Activated CD4-positive, alpha-beta T cell treated with anti-CD3 and anti-CD28 coated beads for 4 hours (primary cell): Measurements from ENCODE around the gene GCN1.

Experiments used
- DNase-seq, 2 donors: peaks; one replicate each; pipeline ENCODE4 v3.0.0-alpha.2; 2020

GCN1 gene

GRCh38 chr12:120172053-120172452 is 22.5 kb downstream of the GCN1 start:
- no peak for DNase-seq

- DNase-seq, result no peak
Measured at GRCh38 chr12:120170631-120171030, 23.9 kb downstream of the GCN1 start.

DNA sequence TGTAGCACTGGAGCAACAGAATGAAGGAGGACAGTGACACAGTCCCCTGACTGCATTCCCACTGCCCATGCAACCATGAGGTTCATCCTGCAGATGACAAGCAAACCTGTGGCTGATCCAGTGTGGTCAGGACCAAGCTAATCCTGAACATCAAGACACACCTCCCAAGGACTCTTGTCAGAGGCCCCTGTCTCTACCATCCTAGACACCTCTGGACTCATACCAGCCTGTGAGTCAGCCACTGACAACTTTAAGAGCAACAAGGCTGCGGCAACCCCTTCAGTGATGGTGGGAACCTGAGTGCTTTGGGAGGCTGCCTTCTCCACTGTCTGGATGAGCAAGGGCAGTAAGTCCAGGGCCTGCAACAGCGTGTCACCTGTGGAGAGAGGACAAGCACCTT is 24.6 kb downstream of the GCN1 start:
- no peak for DNase-seq

- DNase-seq, result no peak
Measured at GRCh38 chr12:120168337-120168736, 26.2 kb downstream of the GCN1 start.

- no peak for DNase-seq
Measured at GRCh38 chr12:120167529-120168095, 26.9 kb downstream of the GCN1 start.

GRCh38 chr12:120164293-120164692 is 30.2 kb downstream of the GCN1 start:
- DNase-seq, result no peak

DNA sequence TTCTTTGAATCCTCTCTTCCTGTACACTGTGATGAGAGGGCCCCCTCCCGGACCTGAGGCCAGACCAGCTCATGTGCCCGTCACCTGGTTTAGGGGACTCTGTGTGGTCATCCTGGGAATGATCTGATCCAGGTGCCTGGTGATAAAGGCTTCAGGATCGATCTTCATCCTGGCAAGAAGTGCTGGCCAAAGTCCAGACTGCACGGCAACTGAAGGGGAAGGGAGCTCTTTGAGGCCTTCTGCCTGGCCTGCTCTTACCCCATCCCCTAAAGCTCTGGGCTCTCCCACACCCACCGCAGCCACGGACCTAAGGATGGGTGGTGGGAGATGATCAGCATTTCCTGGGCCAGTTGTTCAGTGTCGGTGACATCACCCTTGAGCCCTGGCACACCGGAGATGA is 31.8 kb downstream of the GCN1 start:
- DNase-seq, result no peak

- DNase-seq, result no peak
Measured at GRCh38 chr12:120161852-120162251, 32.7 kb downstream of the GCN1 start.

DNA sequence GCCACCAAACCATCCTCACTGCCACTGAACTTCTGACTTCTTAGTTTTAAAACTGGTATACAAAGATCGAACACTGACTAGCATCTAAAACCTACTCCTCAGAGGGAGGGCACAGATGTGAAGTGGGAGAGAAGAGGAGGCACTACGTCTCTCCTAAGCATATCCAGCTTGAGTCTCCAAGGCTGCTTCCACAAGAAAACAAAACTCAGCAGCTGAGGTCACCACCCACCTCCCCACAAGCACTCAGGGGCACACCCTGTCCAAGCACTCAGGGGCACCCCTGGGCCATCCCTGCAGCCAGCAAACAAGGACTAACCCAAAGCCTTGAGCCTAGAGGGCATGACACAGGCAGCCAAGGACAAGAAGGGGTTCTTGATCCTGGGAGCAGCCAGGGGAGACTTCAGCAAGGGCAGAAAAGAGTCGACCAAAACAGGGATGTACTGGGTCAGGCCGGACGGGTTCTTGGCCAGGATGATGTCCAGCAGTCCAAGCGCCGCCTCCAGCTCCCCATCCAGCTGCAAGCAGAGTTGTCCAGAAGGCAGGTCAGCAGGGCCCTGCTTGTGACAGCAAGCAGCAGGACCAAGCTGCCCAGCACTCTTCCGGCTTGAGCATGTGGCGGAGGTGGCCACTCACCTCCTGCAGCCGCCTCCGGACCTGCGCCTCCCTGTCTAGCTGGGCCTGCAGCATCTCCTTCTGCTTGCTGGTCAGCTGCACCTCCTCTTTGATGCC is 34.8 kb downstream of the GCN1 start:
- DNase-seq, result no peak

DNA sequence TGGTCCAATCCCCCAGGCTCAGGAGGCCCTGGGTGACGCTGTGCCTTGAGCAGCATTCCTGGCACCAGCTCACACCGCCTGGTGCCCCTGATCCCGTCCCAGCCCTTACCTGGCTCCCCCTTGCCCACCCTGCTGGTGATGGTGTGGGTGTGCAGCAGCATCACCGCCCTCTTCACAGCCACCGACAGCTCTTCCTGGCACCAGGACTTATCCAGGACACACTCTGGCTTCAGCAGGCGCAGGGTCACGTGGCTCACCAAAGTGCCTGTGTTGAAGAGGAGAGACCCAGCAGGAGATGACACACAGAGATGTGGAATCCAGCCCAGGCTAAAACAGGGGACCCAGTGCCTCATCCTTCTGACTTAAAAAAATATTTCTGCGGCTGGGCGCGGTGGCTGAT is 36.2 kb downstream of the GCN1 start:
- no peak for DNase-seq

GRCh38 chr12:120157678-120158077 is 36.8 kb downstream of the GCN1 start:
- no peak for DNase-seq

DNA sequence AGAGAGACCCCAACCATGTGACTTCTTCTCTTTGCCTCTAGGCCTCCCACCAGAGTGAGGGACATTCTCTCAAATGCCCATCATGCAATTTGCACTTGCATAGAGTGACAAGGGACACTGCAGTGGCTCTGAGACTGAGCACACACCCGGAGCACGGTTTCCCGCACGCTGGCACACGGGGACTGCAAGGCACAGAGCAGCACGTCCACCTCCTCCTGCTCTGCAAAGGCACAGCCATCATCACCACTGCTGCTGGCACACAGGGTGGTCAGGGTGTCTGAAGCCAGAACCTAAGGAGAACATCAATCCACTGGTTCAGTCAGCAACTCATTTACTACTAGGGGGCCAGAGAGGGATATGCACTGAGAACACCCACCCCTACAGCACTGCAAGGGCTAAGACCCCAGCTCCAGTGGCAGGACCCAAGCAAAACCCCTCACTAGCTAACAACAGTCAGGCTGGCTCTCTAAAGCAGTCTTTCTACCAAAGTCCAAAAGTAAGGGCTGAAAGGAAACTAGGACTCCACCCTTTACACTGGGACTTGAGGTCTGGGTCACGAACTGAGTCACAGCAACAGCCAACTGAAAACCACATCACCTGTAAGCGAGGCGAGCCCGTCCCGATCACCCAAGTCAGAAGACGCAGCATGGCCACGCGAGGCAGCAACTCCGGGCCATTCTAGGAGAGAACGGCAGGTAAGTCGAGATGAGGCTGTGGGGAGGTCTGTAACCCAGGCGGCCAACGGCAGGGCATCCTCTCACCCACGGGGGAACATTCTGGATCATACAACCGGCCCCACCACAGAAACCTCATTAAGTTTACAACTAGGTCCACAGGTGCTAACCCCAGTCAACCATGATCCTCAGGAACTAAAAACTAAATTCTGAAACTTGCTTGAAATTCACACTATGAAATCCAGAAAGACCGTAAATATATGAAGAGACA is 37.9 kb downstream of the GCN1 start:
- no peak for DNase-seq

- DNase-seq, result no peak
Measured at GRCh38 chr12:120155072-120155471, 39.4 kb downstream of the GCN1 start.

GRCh38 chr12:120150919-120151525 is 43.5 kb downstream of the GCN1 start:
- DNase-seq, result no peak

DNA sequence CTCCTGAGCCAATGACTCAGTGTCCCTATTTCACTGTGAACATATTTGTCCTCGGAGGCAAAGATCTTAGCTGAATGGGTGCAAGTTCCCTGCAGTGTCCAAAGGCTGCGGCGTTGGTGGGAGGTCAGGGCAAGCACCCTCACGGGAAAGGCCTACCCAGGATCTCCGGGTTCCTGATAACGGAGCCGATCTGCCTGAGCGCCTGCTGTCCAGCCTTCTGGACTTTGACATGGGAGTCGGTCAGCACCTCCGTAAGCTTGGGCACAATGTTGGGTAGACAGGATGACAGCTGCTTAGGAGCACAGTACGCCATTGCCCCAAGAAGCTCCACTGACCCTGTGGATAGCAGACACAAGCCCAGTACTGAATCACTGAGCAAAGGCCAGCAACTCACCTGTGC is 46.5 kb downstream of the GCN1 start:
- DNase-seq, result no peak

DNA sequence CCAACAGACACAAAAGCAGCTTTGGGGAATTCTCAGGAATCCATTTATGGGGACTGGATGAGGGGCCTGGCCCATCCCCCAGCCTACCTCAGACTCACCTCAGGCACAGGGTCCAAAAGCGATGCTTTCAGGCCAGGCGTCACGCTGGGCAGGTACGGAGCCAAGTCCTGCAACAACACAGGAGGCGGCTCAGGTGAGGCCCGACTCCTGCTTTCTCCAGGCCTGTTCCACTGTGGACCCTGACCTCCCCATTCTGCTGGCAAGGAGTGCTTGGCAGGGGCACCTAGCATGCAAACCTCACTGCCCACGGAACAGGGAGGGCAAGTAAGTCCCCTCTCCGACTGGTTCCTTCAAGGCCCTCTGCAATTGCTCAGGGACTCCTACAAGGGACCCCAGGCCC is 49.4 kb downstream of the GCN1 start:
- no peak for DNase-seq

DNA sequence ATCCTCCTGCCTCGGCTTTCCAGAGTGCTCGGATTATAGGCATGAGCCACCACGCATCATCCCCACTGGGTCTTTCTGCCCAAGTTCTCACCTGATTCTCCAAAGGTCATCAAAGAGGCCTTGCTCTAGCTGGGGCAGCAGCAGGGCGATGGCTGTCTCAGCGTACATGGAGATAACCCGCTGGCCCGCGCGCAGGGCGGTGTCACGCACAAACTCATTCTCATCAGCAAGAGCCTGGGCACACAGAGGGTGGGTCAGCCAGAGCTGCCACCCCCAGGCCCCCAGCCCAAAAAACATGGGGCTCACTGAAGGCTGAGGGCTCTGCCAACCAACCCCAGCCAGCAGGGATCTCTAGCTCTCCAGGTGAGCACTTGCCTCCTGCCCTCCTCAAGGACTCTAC is 50.3 kb downstream of the GCN1 start:
- no peak for DNase-seq

GRCh38 chr12:120142231-120142877 is 52.2 kb downstream of the GCN1 start:
- no peak for DNase-seq

- DNase-seq, result no peak
Measured at GRCh38 chr12:120141336-120141735, 53.2 kb downstream of the GCN1 start.

- DNase-seq, result no peak
Measured at GRCh38 chr12:120140603-120141002, 53.9 kb downstream of the GCN1 start.

DNA sequence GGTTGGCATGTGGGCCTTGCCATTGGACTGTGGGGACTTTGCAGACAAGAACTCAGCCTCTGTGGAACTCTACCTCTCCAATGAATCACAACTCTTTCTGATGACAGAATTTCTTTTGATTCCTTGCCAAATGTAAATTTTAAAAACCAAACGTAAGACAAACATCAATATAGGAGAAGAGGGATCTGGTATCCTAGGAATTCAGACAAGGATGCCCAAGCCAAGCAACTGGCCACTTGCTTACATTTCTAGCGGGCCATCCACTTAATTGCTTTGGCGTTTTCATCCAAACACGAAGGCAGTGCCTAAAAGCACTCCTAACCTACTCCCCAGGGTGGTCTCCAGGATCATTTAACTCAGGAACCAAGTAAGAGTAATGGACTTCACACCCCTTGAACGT is 54.6 kb downstream of the GCN1 start:
- DNase-seq, result no peak

DNA sequence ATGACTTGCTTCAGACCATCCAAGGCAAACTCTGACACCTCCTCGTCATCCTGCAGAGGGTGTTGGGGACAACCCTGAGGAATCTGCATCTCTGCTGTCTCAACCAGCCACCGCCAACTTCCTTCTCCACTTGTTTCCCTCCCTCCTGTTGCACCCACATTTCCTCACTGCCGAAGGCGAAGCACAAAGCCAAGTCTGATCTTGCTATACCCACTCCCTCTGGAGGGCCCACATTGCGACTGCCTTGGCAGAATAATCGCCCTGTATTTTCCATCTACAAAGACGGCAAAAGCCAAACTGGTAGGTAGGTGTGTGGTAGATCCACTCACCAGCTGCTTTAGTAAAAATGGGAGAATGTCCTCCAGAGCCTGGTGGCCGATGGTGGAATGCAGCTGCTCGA is 56.1 kb downstream of the GCN1 start:
- DNase-seq, result no peak

- DNase-seq, result no peak
Measured at GRCh38 chr12:120137833-120138232, 56.7 kb downstream of the GCN1 start.
